GM23338 (cell line): ENCODE measurements around the gene MYO5B. TPM values are rescaled to one million over a fixed set of nuclear protein-coding genes. Genes with fewer than 3 reads are reported as not detected.

Source experiments
- ATAC-seq: fragments of 200-7000 bp; cut with Tn5 transposase; 3 replicates; pipeline ENCODE4 v1.9.1; 2020
- DNase-seq: peaks from one replicate; pipeline ENCODE4 v3.0.0-alpha.2; 2015; ENCODE audit warnings: low spot score
- H2AFZ ChIP-seq: fragments of 200-600 bp; sonication (generic); 2 replicates; pipeline ENCODE4 v1.8.0; 2016; ENCODE audit warnings: antibody characterized with exemption, mild to moderate bottlenecking, moderate library complexity
- H3F3A ChIP-seq: fragments of 200-600 bp; sonication (generic); replicated peaks from 2 replicates; pipeline ENCODE4 v1.8.0; 2017; ENCODE audit warnings: antibody characterized with exemption, mixed run types, low read depth
- H3K27ac ChIP-seq: fragments of 200-600 bp; sonication (generic); 2 replicates; pipeline ENCODE4 v1.6.1; 2016; ENCODE audit warnings: low read depth
- H3K27me3 ChIP-seq: fragments of 200-600 bp; sonication (generic); 2 replicates; pipeline ENCODE4 v1.8.0; 2016; ENCODE audit warnings: mild to moderate bottlenecking, mixed run types, moderate library complexity; ENCODE audit not compliant: insufficient read depth
- H3K36me3 ChIP-seq: fragments of 200-600 bp; sonication (generic); 2 replicates; pipeline ENCODE4 v1.8.0; 2016; ENCODE audit warnings: mild to moderate bottlenecking; ENCODE audit not compliant: insufficient read depth
- H3K4me1 ChIP-seq: fragments of 200-600 bp; sonication (generic); 2 replicates; pipeline ENCODE4 v1.8.0; 2016; ENCODE audit warnings: mild to moderate bottlenecking, moderate library complexity; ENCODE audit not compliant: insufficient read depth
- H3K4me2 ChIP-seq: fragments of 200-600 bp; sonication (generic); 2 replicates; pipeline ENCODE4 v1.7.1; 2017; ENCODE audit warnings: mixed run types
- H3K4me3 ChIP-seq: fragments of 200-600 bp; sonication (generic); 2 replicates; pipeline ENCODE4 v1.6.1; 2016; ENCODE audit warnings: mixed run types
- H3K79me2 ChIP-seq: fragments of 200-600 bp; sonication (generic); replicated peaks from 2 replicates; pipeline ENCODE4 v1.8.0; 2017; ENCODE audit warnings: mild to moderate bottlenecking; ENCODE audit not compliant: insufficient read depth
- H3K9me2 ChIP-seq: fragments of 200-600 bp; sonication (generic); 2 replicates; pipeline ENCODE4 v1.8.0; 2017; ENCODE audit not compliant: insufficient read depth
- H4K20me1 ChIP-seq: fragments of 200-600 bp; sonication (generic); replicated peaks from 2 replicates; pipeline ENCODE4 v1.8.0; 2017; ENCODE audit warnings: mild to moderate bottlenecking; ENCODE audit not compliant: insufficient read depth
- H3K27ac Mint-ChIP-seq: 2 replicates; pipeline ENCODE4 v1.8.0; 2020; ENCODE audit warnings: inconsistent platforms, mild to moderate bottlenecking, moderate library complexity, mixed read lengths
- H3K27me3 Mint-ChIP-seq: 3 replicates; pipeline ENCODE4 v1.8.0; 2022; ENCODE audit warnings: low read depth, mild to moderate bottlenecking, moderate library complexity, mixed read lengths, inconsistent platforms; ENCODE audit not compliant: insufficient read depth, poor library complexity
- H3K36me3 Mint-ChIP-seq: 3 replicates; pipeline ENCODE4 v1.8.0; 2021; ENCODE audit warnings: low read depth, mild to moderate bottlenecking, inconsistent platforms, moderate library complexity, mixed read lengths
- H3K4me1 Mint-ChIP-seq: 3 replicates; pipeline ENCODE4 v1.8.0; 2020; ENCODE audit warnings: mild to moderate bottlenecking, inconsistent platforms, mixed read lengths
- H3K4me3 Mint-ChIP-seq: 3 replicates; pipeline ENCODE4 v1.8.0; 2021; ENCODE audit warnings: moderate library complexity, mild to moderate bottlenecking, inconsistent platforms, mixed read lengths
- H3K9me3 Mint-ChIP-seq: 3 replicates; pipeline ENCODE4 v1.8.0; 2020; ENCODE audit warnings: moderate library complexity, mild to moderate bottlenecking, inconsistent platforms, mixed read lengths
- CREB1 ChIP-seq: fragments of 250-450 bp; sonication (Bioruptor Pico); IDR thresholded peaks from 2 replicates; pipeline ENCODE4 v1.5.0; 2020; ENCODE audit warnings: low read depth, mild to moderate bottlenecking, moderate library complexity
- CTCF ChIP-seq, 2 experiments: fragments of 200-600 bp in 1 of 2; sonication (generic) in 1 of 2; conservative IDR thresholded peaks; 2 replicates each; pipeline versions ENCODE4 v1.5.1 to v1.6.1; 2016 to 2017; ENCODE audit warnings: antibody characterized with exemption in 2 of 2, low read depth in 2 of 2, mild to moderate bottlenecking in 2 of 2, moderate library complexity in 1 of 2
- ETS1 ChIP-seq: IDR thresholded peaks from 2 replicates; pipeline ENCODE4 v1.6.1; 2016; ENCODE audit warnings: antibody characterized with exemption
- EZH2 ChIP-seq: fragments of 200-600 bp; sonication (generic); IDR thresholded peaks from one replicate; pipeline ENCODE4 v1.8.0; 2017; ENCODE audit warnings: antibody characterized with exemption, mild to moderate bottlenecking, low read depth; ENCODE audit not compliant: unreplicated experiment
- EZH2phosphoT487 ChIP-seq: fragments of 200-600 bp; sonication (generic); IDR thresholded peaks from one replicate; pipeline ENCODE4 v1.8.1; 2018; ENCODE audit warnings: antibody characterized with exemption; ENCODE audit not compliant: unreplicated experiment
- JUNB ChIP-seq: IDR thresholded peaks from one replicate; pipeline ENCODE4 v1.6.1; 2016; ENCODE audit warnings: antibody characterized with exemption; ENCODE audit not compliant: unreplicated experiment
- POLR2AphosphoS5 ChIP-seq: IDR thresholded peaks from 2 replicates; pipeline ENCODE4 v1.6.1; 2016; ENCODE audit warnings: antibody characterized with exemption, low read depth
- STAT1 ChIP-seq: IDR thresholded peaks from one replicate; pipeline ENCODE4 v1.6.1; 2016; ENCODE audit warnings: antibody characterized with exemption; ENCODE audit not compliant: unreplicated experiment
- ZNF114 ChIP-seq: fragments of 250-450 bp; sonication (Bioruptor Pico); IDR thresholded peaks from 2 replicates; pipeline ENCODE4 v1.5.0; 2020; ENCODE audit warnings: mild to moderate bottlenecking, moderate library complexity
- ZNF331 ChIP-seq: fragments of 250-450 bp; sonication (Bioruptor Pico); IDR thresholded peaks from 2 replicates; pipeline ENCODE4 v1.5.0; 2020; ENCODE audit warnings: low read depth, mild to moderate bottlenecking, moderate library complexity
- polyA plus RNA-seq: library from polyadenylated mRNA; unstranded; fragments of >200 nt; fragmentation: Nextera tagmentation; extraction: Ambion mirVana; gene quantifications from 2 replicates; pipeline ENCODE4 v1.2.1, GENCODE V29; 2016
- total RNA-seq: library from RNA; depleted of rRNA; stranded (reverse); fragments of >200 nt; shearing (Covaris generic); gene quantifications from 2 replicates; pipeline ENCODE4 v1.2.3, GENCODE V29; 2014
- TF ChIP-seq, protein P1 (sequence below): IDR thresholded peaks from one replicate; pipeline ENCODE4 v1.6.1; 2018; ENCODE audit warnings: antibody characterized with exemption; ENCODE audit not compliant: unreplicated experiment

MYO5B gene
- total and polyA plus RNA-seq, 2 experiments from 2014 or later, result 3.2 to 19.1 TPM

- no peak for ATAC-seq
- no peaks in the 10 kb centered on the region for H4K20me1 ChIP-seq
- H3K4me3 ChIP-seq, result no peak overlapping the region
These were observed 25.8 kb downstream of the MYO5B start for GRCh38 chr18:50169149-50169548.

DNA sequence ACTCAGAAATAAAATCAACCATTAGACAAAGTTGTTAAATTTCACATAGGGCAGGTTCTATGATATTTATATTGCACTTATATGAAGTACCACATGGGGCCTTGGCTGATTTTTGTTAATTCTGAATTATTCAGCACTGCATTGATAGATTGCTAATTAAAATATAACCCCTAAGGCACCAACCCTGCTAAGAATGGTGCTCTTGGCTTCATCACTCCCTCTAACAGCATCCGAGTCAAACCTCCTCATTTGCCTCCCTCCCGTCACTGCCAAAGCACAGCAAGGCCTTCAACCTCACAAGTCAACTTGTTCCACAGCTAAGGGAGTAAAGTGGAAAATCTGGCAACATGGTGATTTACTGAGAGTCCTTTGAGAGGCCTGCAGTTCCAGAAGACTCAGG is 27.0 kb downstream of the MYO5B start:
- H3K27me3 ChIP-seq, result no peaks in the 10 kb centered on the region
- H3K9me2 ChIP-seq, result no peaks in the 10 kb centered on the region
- no peaks in the 10 kb centered on the region for H3K36me3 Mint-ChIP-seq
- H3K4me2 ChIP-seq, result no peak overlapping the region
- no peak overlapping the region for H2AFZ ChIP-seq
- ATAC-seq (no peak), DNase-seq (no peak)
- H3K4me1 ChIP-seq, result no peaks in the 10 kb centered on the region
- no peaks in the 10 kb centered on the region for H3K36me3 ChIP-seq
- H3K4me1 Mint-ChIP-seq, result peaks cover 12% of the 10 kb centered on the region
- H3K27ac ChIP-seq, result no peak overlapping the region
- H3K4me3 Mint-ChIP-seq, result no peak overlapping the region
- H4K20me1 ChIP-seq, result no peaks in the 10 kb centered on the region
- H3K27me3 Mint-ChIP-seq, result peaks cover 2% of the 10 kb centered on the region
- H3K27ac Mint-ChIP-seq, result no peak overlapping the region
- H3K9me3 Mint-ChIP-seq, result no peaks in the 10 kb centered on the region
- H3K4me3 ChIP-seq, result no peak overlapping the region
- no peaks in the 10 kb centered on the region for H3K79me2 ChIP-seq
- H3F3A ChIP-seq, result no peaks in the 10 kb centered on the region
- TF ChIP-seq CREB1 (CRISPR knock-in tag) (no peak), EZH2 (no peak), POLR2AphosphoS5 (no peak), EZH2phosphoT487 (no peak), ZNF331 (CRISPR knock-in tag) (no peak)
- TF ChIP-seq, protein P1, sequence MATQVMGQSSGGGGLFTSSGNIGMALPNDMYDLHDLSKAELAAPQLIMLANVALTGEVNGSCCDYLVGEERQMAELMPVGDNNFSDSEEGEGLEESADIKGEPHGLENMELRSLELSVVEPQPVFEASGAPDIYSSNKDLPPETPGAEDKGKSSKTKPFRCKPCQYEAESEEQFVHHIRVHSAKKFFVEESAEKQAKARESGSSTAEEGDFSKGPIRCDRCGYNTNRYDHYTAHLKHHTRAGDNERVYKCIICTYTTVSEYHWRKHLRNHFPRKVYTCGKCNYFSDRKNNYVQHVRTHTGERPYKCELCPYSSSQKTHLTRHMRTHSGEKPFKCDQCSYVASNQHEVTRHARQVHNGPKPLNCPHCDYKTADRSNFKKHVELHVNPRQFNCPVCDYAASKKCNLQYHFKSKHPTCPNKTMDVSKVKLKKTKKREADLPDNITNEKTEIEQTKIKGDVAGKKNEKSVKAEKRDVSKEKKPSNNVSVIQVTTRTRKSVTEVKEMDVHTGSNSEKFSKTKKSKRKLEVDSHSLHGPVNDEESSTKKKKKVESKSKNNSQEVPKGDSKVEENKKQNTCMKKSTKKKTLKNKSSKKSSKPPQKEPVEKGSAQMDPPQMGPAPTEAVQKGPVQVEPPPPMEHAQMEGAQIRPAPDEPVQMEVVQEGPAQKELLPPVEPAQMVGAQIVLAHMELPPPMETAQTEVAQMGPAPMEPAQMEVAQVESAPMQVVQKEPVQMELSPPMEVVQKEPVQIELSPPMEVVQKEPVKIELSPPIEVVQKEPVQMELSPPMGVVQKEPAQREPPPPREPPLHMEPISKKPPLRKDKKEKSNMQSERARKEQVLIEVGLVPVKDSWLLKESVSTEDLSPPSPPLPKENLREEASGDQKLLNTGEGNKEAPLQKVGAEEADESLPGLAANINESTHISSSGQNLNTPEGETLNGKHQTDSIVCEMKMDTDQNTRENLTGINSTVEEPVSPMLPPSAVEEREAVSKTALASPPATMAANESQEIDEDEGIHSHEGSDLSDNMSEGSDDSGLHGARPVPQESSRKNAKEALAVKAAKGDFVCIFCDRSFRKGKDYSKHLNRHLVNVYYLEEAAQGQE, result no peak

More at GRCh38 chr18:50169149-50169548, 25.8 kb downstream of the MYO5B start:
- no peaks in the 10 kb centered on the region for H3K4me1 ChIP-seq
- peaks cover 2% of the 10 kb centered on the region; the same call in 2 of the 3 replicates for H3K4me1 Mint-ChIP-seq
- no peaks in the 10 kb centered on the region for H3K36me3 Mint-ChIP-seq
- no peak overlapping the region for H3K4me2 ChIP-seq
- no peaks in the 10 kb centered on the region for H3K27me3 ChIP-seq
- no peaks in the 10 kb centered on the region for H3K36me3 ChIP-seq
- H2AFZ ChIP-seq, result no peak overlapping the region
- H3K27me3 Mint-ChIP-seq, result no peaks in the 10 kb centered on the region
- H3K27ac Mint-ChIP-seq, result no peak overlapping the region
- no peak for DNase-seq
- no peaks in the 10 kb centered on the region for H3K9me2 ChIP-seq
- no peaks in the 10 kb centered on the region for H3F3A ChIP-seq
- H3K79me2 ChIP-seq, result no peaks in the 10 kb centered on the region
- no peaks in the 10 kb centered on the region for H3K9me3 Mint-ChIP-seq
- no peak overlapping the region for H3K4me3 Mint-ChIP-seq
- no peak overlapping the region for H3K27ac ChIP-seq
- TF ChIP-seq ETS1 (no peak), ZNF331 (CRISPR knock-in tag) (no peak), CREB1 (CRISPR knock-in tag) (no peak), EZH2phosphoT487 (no peak), JUNB (no peak), STAT1 (no peak), ZNF114 (CRISPR knock-in tag) (no peak), CTCF (conservative IDR thresholded peaks at IDR 0.05; ENCODE audit: low read depth in 2 of 2) (no peak)
